ENCODE results near the gene ADARB2. TPM values are rescaled to one million over a fixed set of nuclear protein-coding genes. Genes with fewer than 3 reads are reported as not detected.
"Not testable (repeated sequence)": the region's sequence is repeated elsewhere in the genome, so short reads cannot be mapped to it uniquely, and the experiment has no call there.

Gene ADARB2
- total RNA-seq, 2 donors from 2014 or later: 1.1 to 1.8 TPM

DNA sequence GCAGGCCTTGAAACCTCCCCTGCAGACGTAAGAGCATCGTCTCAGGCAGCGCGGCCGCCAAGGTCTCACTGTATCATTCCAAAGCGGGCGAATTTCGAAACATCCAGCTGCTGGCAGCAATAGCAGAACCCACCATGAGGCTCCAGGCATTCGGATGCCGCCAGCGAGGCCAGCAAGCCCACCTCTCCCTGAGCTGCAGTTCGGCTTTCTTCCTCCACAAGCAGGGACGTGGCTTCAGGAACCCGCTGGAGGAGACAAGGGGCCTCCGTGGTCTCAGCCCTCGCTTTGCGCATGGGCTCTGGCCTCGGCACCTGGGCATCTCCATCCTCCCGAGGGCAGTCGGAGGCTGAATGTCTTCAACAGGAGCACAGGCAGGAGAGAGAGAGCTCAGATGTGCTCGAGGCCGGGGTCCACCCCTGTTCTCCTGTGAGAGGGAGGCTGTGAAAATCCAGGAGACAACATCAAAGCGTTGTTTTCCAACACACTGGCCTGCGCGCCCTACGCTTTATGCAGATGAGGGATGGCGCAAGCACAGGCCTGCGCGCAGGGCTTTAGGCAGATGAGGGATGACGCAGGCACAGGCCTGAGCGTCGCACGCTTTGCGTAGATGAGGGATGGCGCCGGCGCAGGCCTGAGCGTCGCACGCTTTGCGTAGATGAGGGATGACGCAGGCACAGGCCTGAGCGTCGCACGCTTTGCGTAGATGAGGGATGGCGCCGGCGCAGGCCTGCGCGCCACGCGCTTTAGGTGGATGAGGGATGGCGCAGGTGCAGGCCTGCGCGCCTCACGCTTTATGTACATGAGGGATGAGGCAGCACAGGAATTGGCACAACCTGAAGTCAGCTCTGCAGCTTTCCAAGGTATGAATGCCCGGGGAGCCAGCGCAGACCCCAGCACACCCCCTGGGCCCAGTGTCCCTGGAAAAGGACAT is 577.9 kb downstream of the ADARB2 start:
- DNase-seq: peak; percentile 48
- no peak overlapping the region for H3K9ac ChIP-seq (ENCODE audit: extremely low read depth, low read length, poor library complexity, severe bottlenecking)
- Mint-ChIP-seq H3K9me3 (no peaks in the 10 kb centered on the region), H3K36me3 (ENCODE audit: low read depth) (no peaks in the 10 kb centered on the region), H3K4me3 (no peak overlapping the region), H3K4me1 (no peaks in the 10 kb centered on the region), H3K27me3 (ENCODE audit: insufficient read depth) (no peaks in the 10 kb centered on the region), H3K27ac (no peak overlapping the region)
- H3K27ac ChIP-seq (ENCODE audit: low read depth, low read length): no peak overlapping the region
- no peak overlapping the region for H3K4me3 ChIP-seq (ENCODE audit: low read length)
- H3K4me1 ChIP-seq (ENCODE audit: control insufficient read depth, insufficient read depth, low read length): no peaks in the 10 kb centered on the region
- no peaks in the 10 kb centered on the region for H3K9me3 ChIP-seq (ENCODE audit: control insufficient read depth, low read length)
- no peaks in the 10 kb centered on the region for H3K36me3 ChIP-seq (ENCODE audit: control insufficient read depth, insufficient read depth, low read length)
- H3K27me3 ChIP-seq (ENCODE audit: control insufficient read depth, insufficient read depth, low read length, poor library complexity, severe bottlenecking): no peaks in the 10 kb centered on the region
- WGBS, 2 experiments (ENCODE audit: insufficient coverage in 1 of 2, insufficient read length in 1 of 2): 92 to 94% methylated on average over 49 to 59 of the region's 59 CpGs
- TF ChIP-seq, protein P1, sequence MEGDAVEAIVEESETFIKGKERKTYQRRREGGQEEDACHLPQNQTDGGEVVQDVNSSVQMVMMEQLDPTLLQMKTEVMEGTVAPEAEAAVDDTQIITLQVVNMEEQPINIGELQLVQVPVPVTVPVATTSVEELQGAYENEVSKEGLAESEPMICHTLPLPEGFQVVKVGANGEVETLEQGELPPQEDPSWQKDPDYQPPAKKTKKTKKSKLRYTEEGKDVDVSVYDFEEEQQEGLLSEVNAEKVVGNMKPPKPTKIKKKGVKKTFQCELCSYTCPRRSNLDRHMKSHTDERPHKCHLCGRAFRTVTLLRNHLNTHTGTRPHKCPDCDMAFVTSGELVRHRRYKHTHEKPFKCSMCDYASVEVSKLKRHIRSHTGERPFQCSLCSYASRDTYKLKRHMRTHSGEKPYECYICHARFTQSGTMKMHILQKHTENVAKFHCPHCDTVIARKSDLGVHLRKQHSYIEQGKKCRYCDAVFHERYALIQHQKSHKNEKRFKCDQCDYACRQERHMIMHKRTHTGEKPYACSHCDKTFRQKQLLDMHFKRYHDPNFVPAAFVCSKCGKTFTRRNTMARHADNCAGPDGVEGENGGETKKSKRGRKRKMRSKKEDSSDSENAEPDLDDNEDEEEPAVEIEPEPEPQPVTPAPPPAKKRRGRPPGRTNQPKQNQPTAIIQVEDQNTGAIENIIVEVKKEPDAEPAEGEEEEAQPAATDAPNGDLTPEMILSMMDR (conservative IDR thresholded peaks at IDR 0.05): no peak

DNA sequence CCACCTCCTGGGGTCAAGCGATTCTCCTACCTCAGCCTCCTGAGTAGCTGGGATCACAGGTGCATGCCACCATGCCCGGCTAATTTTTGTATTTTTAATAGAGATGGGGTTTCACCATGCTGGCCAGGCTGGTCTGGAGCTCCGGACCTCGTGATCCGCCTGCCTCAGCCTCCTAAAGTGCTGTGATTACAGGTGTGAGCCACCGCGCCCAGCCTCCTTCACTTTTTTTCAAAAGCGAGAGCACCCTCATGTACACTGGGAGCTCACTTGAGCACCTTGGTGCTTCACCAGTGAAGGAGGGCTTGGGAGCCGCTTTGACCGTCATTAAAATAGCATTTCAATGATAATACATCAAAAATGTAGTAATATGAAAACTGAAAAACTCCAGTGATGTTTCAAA is 578.8 kb downstream of the ADARB2 start:
- H3K36me3 ChIP-seq (ENCODE audit: control insufficient read depth, insufficient read depth, low read length); H3K4me3 ChIP-seq (ENCODE audit: low read length); H3K36me3 Mint-ChIP-seq (ENCODE audit: low read depth); H3K4me1 ChIP-seq (ENCODE audit: control insufficient read depth, insufficient read depth, low read length); H3K9me3 ChIP-seq (ENCODE audit: control insufficient read depth, low read length); H3K27me3 Mint-ChIP-seq (ENCODE audit: insufficient read depth); H3K27me3 ChIP-seq (ENCODE audit: control insufficient read depth, insufficient read depth, low read length, poor library complexity, severe bottlenecking); H3K4me3 Mint-ChIP-seq; H3K4me1 Mint-ChIP-seq; H3K9ac ChIP-seq (ENCODE audit: extremely low read depth, low read length, poor library complexity, severe bottlenecking); H3K27ac Mint-ChIP-seq; H3K9me3 Mint-ChIP-seq; DNase-seq; H3K27ac ChIP-seq (ENCODE audit: low read depth, low read length): not testable (repeated sequence)
- WGBS, 2 experiments (ENCODE audit: insufficient coverage in 1 of 2, insufficient read length in 1 of 2): 95 to 96% methylated on average over 7 to 10 of the region's 10 CpGs

DNA sequence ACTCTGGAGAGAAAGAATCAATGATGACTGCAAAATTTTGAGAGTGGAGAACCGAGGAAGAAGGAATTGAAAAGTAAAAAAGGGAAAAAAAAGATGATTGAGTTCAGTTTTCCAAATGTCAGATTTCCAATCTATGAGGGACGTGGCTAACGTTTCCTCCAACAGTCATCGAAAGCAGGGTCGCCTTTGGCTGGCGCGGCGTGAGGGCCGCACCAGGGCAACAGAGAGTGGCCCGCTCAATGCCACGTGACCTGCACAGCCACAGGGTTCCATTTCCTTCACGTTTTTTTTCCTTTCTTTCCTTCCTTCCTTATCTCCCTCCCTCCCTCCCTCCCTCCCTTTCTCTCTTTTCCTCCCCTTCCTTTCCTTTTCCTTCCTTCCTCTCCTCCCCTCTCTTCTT is 579.3 kb downstream of the ADARB2 start:
- Histone ChIP-seq H3K27ac (ENCODE audit: low read depth, low read length) (no peak overlapping the region), H3K27me3 (ENCODE audit: control insufficient read depth, insufficient read depth, low read length, poor library complexity, severe bottlenecking) (no peaks in the 10 kb centered on the region), H3K4me1 (ENCODE audit: control insufficient read depth, insufficient read depth, low read length) (no peaks in the 10 kb centered on the region), H3K4me3 (ENCODE audit: low read length) (no peak overlapping the region), H3K36me3 (ENCODE audit: control insufficient read depth, insufficient read depth, low read length) (no peaks in the 10 kb centered on the region), H3K9me3 (ENCODE audit: control insufficient read depth, low read length) (no peaks in the 10 kb centered on the region), H3K9ac (ENCODE audit: extremely low read depth, low read length, poor library complexity, severe bottlenecking) (no peak overlapping the region)
- Mint-ChIP-seq H3K4me3 (no peak overlapping the region), H3K9me3 (no peaks in the 10 kb centered on the region), H3K27ac (no peak overlapping the region), H3K4me1 (peaks cover 4% of the 10 kb centered on the region), H3K36me3 (ENCODE audit: low read depth) (no peaks in the 10 kb centered on the region), H3K27me3 (ENCODE audit: insufficient read depth) (peaks cover 3% of the 10 kb centered on the region)
- TF ChIP-seq, protein P1 (conservative IDR thresholded peaks at IDR 0.05): no peak
- DNase-seq: no peak
- 91% methylated on average over 11 to 12 of the region's 12 CpGs for WGBS, 2 experiments (ENCODE audit: insufficient coverage in 1 of 2, insufficient read length in 1 of 2)
